HG02763 (cell line): ENCODE data around the gene CDT1.

Experiments used
- ATAC-seq: cut with Tn5 transposase; IDR thresholded peaks from one replicate; pipeline ENCODE4 v1.9.1; 2021; ENCODE audit warnings: mild to moderate bottlenecking, moderate library complexity; ENCODE audit not compliant: unreplicated experiment

Gene CDT1

GRCh38 chr16:88835383-88835782 is 31.8 kb downstream of the CDT1 start:
- ATAC-seq, result no peak

GRCh38 chr16:88835818-88836217 is 32.2 kb downstream of the CDT1 start:
- no peak for ATAC-seq

DNA sequence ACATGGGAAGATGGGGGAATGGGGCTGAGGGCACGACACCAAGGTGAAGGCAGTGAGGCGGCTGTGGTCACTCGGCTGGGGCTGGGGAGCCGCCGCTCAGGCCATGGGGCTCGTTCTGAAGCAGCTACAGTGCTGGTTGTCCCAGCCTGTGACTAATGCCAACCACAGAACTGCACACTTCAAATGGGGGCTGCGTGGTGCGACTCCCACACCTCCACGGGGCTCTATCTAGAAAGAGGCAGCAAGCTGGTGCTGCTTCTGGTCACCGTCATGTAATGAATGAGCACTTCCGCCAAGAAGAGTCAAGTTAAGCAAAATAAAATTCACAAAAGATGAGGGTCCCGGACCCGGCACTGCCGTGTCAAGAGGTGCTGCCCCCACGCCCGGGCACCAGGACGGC is 33.2 kb downstream of the CDT1 start:
- no peak for ATAC-seq

DNA sequence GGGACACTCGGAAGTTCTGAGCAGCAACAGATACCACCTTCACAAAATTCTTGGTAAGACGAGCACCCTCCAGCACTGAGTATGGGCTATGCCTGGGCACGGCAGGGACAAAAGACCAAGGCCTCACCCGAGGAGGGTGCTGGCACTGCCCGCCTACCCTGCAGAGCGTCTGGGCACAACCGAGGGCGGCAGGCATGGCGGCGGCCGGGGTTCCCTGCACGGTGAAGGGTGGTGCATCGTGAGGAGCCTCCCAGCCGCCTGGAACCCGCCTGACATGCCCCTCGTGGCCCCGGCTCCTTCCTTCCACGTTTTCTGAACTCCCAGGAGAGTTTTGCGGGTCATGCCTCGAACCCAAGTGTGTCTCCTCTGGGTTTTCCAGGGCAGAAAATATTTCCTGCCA is 34.2 kb downstream of the CDT1 start:
- no peak for ATAC-seq

GRCh38 chr16:88838566-88838965 is 35.0 kb downstream of the CDT1 start:
- ATAC-seq, result no peak

GRCh38 chr16:88839026-88839529 is 35.5 kb downstream of the CDT1 start:
- no peak for ATAC-seq

DNA sequence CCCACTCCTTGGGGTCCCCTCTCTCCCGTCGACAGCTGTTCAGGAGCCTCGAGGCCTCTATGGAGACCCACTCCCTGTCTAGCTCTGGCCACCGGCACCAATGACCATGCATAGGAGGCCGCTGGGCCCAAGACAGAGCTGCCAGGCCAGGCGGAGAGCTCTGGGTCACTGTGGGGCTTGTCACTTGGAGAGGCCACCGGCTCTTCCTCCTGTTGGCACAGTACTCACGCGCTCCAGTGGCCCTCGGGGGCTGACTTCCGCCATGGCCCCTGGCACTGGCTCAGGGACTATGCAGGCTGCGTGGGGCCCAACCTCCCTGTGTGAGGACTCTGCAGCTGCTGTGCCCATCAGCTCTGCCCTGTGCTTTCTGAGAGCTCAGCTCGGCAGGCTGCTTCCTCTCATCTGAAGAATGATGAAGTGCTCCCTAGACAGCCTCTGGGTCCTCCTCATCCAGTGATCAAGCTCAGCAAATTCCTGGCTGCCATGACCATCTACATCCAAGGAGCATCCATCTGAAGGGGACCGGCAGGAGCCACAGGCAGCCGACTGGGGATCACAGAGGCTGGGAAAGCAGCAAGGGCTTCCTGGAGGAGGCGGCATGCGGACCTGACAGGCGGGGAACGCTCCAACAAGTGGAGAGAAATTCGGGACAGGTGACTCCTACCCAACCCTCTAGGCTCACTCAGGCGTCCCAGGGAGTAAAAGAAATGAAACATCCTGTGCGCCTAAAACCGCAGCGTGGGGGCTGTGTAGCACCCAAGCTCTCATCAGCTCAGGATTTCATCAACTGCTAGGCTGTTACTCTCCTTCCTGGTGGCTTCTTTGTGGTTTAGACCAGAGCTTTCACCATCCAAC is 36.4 kb downstream of the CDT1 start:
- no peak for ATAC-seq

DNA sequence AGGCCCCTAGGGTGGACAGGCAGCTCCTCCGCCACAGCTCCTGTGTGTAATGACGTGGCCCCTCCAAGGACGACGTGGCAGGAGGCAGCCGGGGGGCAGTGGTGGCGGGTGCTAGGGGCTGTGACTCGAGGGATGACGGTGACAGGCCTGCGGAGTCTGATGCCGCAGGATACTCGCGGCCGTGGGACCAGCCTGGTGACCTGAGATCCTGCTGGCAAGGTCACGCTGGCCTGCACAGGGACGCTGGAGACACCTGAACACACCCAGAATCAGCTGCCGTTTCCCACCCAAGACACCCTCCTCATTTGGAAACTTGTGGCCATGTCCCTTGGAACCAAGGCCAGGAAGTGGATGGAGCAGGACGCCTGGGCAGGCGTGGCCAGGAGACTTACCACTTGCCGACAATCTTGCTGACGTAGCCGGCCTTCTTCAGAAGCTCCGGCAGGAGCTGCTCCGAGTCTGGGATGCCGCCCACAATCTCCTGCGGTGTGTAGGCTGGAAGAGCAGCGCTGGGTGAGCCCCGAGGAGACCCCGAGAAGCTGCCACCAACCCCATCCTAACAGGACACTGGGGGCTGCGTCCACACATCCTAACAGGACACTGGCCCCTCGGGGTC is 37.1 kb downstream of the CDT1 start:
- ATAC-seq, result no peak

- ATAC-seq, result no peak
Measured at GRCh38 chr16:88841521-88842307, 38.1 kb downstream of the CDT1 start.

- ATAC-seq, result no peak
Measured at GRCh38 chr16:88842308-88842756, 38.7 kb downstream of the CDT1 start.

GRCh38 chr16:88842806-88843205 is 39.2 kb downstream of the CDT1 start:
- no peak for ATAC-seq

GRCh38 chr16:88843256-88843655 is 39.7 kb downstream of the CDT1 start:
- ATAC-seq, result no peak

DNA sequence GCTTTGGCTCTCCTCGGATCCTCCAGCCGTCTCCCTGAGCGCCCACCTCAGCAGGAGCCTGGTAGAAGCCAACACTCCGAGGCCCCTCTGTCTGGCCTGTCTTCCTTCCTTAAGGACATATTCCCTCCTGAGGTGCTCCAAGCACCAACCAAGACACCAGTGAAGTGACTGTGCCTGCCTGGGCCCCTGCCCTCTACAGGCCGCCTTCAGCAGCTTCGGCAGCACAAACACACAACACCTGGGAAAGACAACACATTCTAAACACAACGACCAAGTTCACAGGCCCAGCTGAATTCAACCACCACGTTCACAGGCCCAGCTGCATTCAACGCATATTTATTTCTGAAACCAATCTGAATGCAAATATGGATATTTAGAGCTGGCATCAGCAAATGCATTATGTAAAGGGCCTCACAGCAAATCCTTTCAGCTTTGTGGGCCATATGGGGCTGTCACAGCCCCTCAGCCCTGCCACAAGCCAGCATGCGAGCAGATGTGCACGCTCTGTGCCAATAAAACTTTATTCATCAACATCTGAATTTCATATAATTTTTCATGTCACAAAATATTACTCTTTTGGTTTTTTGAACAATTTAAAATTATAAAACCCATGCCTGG is 40.9 kb downstream of the CDT1 start:
- ATAC-seq, result no peak

DNA sequence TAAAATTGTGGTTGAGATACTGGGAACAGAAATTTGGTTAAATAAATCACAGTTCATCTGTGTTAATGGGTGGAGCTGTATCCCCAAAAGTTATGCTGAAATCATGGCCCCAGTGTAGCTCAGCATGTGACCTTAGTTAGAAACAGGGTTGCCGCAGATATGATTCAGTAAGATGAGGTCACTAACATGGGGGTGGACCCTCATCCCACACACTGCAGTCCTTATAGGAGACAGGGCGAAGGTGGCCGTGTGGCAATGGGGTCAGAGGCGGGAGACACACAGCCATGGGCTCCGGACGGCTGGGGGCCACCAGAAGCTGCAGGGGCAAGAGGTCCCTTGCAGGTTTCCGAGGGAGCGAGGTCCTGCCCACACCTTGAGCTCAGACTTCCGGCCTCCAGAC is 42.5 kb downstream of the CDT1 start:
- no peak for ATAC-seq

GRCh38 chr16:88847654-88848053 is 44.1 kb downstream of the CDT1 start:
- ATAC-seq, result no peak

DNA sequence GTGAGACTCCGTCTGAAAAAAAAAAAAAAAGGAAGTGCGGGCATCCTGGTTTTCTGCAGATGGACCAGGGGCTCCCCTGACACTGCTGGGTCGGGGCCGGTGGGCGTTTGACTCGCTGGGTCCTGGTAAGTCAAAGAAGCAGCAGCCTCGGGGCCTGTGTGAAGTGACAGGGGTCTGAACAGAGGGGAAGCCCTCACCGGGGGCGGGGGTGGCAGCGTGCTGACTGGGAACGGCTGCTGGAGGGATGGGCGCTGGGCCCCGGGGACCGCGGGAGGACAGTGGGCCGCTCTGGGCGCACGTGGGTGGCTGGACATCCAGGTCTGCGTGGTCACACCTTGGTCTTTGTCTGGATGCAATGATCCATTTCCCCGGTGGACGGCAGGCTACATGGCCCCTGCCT is 45.0 kb downstream of the CDT1 start:
- ATAC-seq, result no peak

- ATAC-seq, result no peak
Measured at GRCh38 chr16:88850531-88851199, 47.1 kb downstream of the CDT1 start.

GRCh38 chr16:88851616-88852015 is 48.0 kb downstream of the CDT1 start:
- ATAC-seq, result no peak

DNA sequence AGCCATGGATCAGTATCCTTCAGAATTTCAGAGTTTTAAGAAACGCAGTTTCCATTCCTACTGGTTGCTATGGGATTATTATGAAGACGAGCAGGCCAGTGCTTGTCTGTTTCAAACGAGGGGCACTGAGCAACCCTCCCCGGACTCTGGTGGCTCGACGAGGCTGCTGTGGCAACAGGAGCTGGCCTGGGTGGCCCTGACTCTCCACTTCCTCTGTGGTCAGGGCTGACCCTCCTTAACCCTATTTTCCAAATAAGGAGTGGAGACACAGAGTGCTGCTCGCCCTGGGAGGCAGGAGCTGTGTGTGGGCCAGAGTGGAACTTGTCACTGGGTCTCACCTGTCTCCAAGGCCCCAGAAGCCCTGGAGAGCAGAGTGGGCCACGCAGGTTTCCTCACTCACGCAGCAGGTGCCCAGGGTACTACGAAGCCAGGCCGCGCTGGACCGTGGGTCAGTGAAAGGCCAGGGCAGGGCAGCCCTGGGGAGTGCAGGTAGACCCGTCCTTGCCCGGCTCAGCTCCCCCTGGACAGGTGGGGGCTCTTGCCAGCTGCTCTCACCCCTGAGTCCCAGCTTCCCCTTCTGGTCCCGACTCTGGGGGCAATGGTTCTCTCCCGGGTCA is 49.8 kb downstream of the CDT1 start:
- ATAC-seq, result no peak
